ENCODE measurements around the gene SDCCAG8.

SDCCAG8 gene

DNA sequence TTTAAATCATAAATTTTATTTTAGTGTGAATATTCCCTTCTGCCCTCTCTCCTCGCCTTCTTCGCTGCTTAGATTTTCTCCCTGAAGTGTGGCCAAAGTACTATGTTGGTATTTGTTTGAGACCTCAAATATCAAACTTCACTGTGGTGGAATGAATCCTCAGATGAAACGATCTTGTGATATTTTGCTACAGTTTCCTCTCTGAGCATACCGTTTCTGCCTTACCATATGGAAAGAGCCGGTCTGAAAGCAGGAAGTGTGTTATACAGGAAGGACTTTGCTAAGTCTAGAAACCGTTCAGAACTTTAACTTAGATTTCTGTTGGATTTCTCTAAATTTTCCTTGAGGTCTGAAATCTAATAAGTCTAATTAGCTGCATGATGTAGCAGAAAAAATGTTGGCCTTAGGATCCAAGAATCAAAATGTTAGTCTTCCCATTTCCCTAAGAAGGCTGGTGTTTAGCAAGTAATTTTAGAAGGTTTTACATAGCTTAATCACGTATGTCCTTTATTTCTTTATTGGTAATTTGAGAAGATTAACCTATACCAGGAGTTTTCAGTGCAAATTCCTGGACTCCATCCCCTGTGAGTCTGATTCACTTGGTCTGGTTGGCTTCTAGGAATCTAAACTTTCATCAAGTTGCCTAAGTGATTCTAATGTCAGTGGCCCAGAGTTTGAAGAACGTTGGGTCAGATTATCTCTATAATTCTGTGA lies 30.7 kb downstream of the SDCCAG8 start:
- no peak for DNase-seq

DNA sequence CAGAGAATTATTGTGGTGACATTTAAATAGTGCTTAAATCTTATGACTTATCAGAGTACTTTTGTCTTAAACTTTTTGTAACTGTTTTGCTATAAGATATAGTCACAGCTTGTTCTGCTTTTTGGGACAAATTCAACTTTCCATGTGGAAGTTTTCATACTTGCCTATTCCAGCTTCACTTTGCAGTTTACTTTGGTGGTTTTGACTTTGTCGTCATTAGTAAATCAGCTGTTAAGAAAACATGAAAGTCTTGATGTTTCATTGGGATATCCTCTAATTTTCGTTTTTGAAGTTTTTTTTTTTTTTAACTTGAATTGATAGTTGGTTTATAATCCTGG lies 31.3 kb downstream of the SDCCAG8 start:
- no peak for DNase-seq

DNA sequence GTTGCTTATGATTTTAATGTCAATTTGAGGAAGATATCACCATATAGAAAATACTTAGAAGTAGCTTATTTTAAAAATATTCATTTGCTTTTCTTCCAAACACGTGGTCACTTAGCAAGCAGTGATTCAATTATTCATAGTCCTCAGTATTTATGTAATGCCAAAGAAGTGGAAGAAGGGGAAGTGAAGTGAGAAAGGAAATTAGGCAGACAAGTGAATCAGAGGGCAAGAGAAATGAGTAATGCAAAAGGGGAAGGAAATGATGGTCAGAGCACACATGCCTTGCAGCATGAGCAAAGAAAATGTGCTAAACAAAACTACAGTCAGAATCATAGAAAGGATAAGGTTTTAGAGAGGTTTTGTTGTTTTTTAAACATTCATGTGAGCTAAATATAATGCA lies 31.8 kb downstream of the SDCCAG8 start:
- peak in 1 of 5 experiments; percentile 64 for DNase-seq

DNA sequence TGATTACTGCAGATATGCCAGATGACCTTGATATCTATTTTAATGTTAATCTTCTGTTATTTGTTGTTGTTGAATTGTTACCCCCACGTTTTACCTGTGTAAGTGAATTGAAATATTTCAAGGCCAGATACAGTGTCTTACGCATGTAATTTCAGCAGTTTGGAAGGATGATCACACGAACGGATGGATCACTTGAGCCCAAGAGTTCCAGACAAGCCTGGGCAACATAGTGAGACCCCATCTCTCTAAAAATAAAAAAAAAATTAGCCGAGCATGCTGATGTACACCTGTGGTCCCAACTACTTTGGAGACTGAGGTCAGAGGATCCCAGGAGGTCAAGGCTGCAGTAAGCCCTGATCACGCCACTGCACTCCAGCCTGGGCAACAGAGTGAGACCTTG lies 32.2 kb downstream of the SDCCAG8 start:
- no peak for DNase-seq

DNA sequence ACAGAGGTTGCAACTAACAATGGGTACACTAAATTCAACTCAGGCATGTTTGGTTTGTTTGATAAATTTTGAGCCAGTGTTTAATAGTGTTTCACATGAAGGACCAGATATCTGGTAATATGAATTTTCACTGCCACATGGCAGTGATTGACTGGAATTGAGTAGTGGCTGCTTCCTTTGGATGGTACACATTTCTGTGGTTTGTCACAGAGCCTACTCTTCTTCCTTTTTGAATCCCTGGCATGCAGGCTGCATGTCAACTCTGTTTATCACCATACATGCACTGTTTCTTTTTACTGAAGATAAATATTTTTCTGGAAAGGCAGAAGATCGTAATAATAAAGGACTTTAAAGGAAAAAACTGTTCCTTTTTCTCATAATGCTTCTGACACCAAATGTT lies 35.5 kb downstream of the SDCCAG8 start:
- DNase-seq, result no peak

DNA sequence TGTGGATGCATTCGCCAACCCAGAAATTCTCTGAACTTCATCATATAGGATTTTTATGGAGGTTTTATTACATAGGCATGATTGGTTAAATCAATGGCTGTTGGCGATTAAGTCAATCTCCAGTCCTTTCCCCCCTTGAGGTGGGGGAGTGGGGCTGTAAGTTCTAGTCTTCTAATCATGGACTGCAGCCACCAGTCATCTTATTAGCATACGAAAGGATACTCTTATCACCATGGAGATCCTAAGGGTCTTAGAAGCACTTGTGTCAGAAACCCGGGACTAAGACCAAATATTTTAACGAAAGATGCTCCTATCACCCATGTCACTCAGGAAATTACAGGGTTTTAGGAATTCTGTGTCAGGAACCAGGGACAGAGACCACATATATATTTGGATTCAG lies 36.3 kb downstream of the SDCCAG8 start:
- no peak for DNase-seq

DNA sequence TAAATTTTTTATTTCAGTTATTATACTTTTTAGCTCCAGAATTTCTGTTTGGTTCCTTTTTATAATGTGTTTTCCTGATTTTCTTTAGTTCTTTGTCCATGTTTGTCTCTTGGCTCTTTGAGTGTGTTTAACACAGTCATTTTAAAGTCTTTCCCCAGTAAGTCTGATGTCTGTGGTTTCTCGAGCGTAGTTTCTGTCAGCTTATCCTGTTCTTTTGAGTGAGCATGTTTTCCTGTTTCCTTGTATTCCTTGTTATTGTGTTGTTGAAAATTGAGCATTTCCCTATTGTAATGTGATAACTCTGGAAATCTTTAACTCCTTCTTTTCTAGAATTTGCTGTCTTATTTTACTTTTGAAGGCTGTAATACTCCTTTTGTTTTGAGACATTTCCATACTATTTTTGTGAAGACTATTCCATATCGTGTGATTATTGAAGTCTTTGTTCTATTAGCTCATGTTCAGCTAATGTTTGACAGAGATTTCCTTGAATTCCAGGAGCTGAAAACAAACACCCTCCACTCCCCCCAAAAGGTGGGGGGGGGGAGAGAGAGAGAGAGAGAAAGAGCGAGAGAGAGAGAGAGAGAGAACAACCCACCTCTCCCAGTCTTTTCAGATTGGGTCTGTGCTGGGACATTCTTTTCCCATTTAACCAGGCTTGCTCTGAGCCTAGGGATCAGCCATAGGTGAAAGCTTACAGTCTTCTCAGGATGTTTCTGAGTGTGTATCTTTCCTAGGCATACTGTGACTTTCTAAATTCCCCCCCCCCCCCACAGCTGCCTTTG lies 38.3 kb downstream of the SDCCAG8 start:
- no peak for DNase-seq

DNA sequence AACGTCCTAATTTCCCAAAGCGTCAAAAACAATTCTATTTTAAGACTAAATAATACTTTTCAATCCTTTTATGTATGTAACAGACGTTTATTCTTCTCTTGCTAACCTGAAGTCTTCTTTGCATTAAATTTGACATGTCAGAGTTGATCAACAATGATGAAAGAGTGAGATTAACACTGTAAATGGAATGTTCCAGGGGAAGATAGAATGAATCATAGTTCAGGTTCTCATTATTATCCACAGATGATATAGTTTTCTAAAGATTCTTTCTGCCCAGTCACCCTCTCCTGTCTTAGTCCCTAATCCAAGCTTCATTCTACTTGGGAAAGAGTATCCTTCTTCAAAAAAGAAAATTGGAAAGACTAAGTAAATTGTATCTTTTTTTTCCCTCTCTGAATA lies 38.9 kb downstream of the SDCCAG8 start:
- no peak for DNase-seq

DNA sequence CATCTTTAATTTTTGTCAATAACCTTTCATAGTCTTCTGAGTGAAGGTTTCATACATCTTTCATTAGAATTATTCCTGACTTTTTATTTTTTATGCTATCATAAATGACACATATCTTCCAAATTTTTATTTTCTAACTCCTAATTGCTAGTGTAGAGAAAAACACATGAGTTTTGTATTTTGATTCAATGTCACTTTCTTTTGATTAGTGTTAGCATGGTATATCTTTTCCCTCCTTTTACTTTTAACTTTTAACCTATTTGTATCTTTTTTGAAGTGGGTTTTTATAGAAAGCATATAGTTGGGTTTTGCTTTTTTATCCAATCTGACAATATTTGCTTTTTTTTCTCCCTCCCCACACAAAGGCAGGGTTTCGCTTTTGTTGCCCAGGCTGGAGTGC lies 43.2 kb downstream of the SDCCAG8 start:
- no peak for DNase-seq

DNA sequence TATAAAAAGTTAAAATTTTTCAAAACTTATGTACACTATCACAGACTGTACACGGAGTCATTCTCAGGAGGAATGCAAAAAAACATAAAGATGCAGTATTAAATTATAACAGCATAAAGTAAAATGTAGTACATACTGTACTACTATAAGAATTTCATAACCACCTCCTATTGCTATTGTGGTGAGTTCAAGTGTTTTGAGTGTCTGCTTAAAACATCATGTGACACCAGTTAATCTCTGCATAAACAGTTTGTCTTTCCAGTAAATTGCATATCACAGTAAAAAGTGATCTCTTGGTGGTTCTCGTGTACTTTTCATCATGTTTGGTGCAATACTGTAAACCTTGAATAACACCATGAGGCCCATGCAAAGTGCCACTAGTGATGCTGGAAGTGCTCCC lies 45.2 kb downstream of the SDCCAG8 start:
- DNase-seq, result no peak

DNA sequence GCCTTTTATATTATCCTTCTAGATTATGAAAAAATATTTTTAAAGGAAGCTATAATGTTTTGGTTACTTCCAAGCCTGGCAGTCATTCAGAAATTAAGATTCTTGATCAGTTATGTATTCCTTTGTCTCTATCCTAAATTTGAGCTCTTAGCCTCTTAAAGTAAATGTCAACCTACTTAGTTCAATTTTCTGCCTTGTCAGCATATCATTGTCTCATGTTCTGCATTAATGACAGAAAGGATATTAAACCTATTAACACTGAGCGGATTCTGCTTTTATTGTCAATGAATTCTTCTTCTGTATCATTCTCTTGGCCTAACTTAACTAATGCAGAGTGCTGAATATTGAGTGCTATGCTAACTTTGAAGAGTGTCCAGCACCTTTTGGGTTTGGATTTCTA lies 56.0 kb downstream of the SDCCAG8 start:
- no peak for DNase-seq

DNA sequence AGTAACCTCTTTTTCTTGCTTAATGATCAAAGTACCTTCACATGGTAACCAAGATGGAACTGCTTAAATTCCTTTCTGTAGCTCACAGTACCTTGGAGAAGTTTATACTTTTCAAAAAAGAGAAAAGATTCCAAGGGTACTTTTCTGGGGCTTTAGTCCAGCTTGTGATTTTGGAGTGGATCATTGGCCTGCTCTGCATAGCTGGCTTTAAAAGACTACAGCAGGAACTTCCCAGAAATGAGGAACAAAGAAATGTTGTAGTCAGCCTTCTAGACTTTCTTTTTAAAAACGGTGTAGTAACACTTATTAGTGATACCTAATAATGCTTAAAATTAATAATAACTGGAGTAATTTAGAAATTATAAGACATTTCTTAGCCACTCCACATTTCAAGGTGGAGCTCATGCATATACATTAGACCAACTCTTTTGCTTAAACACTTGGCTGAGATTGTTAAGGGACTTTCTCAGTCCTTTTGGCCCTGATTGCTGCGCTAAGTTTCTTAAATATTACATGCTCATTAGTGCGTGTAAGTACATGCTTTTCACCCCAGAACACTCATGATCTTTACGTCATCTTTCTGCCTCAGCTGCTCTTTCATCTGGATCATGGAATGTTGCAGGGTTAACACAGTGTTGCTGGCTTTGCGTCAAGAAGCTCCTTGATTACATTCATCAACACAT lies 57.3 kb downstream of the SDCCAG8 start:
- no peak for DNase-seq

DNA sequence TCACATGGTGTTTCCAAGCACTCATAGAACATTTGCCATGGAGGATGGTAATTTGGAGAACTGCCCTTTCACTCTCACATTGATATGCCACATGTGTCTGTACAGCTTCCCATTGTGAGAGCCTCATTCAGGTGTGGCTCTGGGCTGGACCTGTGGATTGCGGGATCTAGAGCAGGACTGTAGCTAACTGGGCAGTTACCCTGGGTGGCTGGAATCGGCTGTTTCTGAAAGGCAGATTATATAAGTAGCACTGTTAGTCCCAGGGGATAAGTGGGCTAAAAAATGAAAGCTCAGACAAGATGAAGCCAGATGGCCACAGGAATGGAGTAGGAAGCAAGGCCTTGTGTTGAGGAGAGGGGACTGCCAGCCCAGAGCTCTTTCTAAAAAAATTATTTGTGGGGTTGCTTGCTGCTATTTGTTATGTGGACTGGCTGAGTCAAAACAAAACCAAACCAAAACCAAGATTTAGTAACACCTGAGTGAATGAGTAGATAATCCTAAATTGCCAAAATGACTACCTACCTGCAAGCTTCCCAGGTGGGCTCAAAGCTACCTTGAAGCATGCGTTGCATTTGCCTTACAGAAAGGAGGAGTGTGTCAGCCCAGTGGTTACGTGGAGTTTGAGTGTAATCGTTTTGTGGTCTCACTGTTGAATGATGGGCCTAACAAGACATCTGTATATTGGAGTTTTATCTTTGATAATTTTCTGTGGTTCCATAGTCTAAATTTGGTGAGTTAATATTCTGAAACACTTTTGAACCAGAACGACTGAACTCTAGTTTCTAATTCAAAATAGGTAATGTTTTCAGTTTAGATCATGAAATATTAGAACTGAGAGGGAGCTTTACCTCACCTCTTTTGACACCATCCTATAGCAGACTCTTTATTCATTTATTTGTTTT lies 58.0 kb downstream of the SDCCAG8 start:
- peak in 1 of 5 experiments; percentile 34 for DNase-seq

DNA sequence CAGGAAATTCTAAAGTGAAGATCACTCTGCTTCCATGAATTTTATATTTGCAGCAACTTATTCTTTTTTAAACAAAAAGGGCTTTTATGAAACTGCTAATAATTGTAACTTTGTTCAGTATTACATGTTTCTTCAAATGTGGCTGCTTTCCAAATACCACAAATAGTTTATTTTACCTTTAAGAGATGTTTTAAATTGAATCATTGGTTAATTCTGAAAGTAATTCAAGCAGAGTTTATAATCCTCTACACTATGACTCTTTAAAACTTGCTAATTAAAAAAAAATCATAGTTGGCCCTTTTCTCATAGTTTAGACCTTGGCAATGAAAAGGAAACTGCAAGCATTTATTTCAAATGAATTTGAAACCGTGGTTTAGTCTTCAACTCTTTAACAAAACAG lies 59.6 kb downstream of the SDCCAG8 start:
- DNase-seq, result no peak

DNA sequence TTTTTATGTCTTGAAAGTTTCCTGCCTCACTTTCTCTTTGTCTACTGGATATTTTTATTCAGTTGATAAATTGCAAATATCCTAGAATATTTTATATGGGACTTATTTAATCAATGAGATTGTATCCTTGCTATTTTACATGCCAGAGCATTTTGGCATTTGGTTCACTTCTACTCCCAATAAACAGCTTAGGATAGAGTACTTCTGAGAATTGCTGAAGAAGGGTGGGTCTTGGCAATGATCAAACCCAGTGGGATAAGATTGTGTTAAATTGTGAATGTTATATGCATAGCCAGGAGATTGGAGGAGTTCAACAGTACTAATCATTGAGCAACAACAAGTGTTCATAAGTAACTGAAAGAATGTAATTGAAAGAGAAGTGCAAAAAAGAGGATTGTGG lies 60.1 kb downstream of the SDCCAG8 start:
- no peak for DNase-seq

DNA sequence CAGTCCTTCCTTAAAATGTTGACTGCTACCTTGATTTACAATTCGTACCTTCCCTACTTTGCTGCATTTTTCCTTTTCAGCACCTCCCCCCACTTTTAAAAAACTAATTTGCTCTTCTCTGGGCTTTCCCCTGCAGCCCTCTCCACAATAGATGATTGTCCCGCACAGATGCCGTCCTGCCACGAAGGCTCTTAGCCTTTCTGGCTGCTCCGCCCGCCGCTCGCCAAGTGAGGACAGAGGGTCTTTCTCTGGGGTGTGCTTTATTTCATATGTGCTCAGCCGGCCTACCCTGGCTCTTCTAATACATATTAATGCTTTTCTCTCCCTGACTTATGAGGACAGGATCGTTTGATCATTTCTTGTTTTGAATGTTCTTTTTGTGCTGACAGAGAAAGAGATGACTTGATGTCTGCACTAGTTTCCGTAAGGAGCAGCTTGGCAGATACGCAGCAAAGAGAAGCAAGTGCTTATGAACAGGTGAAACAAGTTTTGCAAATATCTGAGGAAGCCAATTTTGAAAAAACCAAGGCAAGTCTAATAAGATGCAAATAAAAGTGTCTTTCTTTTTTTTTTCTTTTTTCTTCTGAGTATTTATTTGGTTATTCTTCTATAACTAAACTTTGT lies 60.6 kb downstream of the SDCCAG8 start:
- no peak for DNase-seq

DNA sequence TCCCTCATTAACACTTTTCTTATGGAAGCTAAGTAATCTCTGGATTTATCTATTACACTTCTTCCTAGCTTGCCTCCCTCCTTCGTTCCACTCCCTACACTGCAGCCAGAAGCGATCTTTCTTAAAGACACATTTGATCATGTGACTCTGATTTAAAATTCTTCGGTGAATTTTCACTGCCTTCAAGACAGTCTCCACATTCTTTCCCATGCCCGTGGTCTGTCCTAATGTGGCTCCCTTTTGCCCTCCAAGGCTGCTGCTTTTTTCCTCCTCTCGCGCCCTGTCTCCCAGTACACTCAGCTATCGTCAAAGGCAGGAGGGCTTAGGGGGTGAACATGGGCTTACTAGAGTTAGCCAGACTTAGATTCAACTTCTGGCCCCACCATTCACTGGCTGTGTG lies 64.4 kb downstream of the SDCCAG8 start:
- no peak for DNase-seq

DNA sequence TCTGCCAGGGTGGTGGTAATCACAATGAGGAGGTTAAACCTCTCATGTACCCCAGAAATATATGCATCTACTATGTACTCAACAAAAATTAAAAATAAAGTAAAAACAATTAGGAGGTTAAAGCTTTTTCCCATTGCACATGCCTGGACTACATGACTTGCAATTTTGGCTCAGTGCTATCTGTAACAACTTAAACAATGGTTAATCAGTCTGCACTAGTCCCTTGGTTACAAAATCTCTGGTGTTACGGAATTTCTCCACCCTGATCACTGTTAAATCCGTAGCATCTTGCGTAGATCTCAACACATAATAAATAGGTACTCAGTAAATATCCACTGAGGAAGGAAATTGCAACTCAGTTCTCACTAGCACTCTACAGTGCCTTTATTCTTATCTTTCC lies 66.5 kb downstream of the SDCCAG8 start:
- no peak for DNase-seq

DNA sequence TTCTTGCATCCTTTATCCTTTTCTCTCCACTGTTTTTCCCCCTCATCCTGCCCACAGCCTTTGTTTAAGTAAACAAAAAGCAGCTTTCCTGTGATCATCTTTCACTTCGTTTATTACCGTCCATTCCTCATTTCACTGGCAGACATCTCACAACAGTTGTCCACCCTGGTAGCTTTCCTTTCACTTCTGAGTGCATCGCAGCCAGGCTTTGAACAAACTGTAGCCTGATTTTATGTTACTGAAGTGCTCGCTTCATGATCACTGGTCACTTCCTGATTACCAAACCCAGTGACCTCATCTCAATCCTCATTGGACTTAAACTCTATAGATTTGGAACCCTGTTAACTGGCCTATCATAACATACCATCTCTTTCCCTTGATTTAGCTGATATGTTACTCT lies 67.7 kb downstream of the SDCCAG8 start:
- no peak for DNase-seq

DNA sequence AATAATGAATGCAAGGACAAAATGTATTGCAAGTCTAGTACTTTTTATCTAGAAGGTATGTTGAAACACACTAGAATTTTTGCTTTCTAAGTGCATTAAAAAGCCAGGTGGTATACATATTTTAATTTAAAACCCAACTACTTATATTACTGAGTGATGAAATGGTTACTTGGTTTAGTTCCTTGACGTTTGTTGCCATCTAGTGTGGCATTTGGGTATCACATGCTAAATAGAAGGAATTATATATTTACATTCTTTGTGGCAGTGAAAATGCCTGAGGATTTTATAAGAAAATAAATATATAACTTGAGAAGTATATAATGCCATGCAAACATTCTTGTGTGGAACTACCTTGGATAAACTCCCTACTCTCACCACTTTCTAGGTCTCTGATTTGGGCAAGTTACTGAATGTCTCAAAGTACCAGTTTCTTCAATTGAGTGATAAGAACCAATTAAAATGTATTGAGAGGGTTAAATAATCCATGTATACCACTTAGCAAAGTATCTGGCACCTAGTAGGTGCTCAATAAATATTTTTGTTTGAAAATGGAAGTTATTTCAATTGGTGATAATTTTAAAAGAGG lies 69.6 kb downstream of the SDCCAG8 start:
- peak in 1 of 5 experiments; percentile 48 for DNase-seq

DNA sequence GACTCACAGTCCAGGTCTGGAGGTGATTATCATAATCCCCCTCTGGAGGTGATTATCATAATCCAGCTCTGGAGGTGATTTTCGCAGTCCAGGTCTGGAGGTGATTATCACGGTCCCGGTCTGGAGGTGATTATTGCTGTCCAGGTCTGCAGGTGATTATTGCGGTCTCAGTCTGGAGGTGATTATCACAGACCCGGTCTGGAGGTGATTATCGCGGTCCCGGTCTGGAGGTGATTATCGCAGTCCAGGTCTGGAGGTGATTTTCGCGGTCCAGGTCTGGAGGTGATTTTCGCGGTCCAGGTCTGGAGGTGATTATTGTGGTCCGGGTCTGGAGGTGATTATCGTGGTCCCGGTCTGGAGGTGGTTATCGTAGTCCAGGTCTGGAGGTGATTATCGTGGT lies 76.6 kb downstream of the SDCCAG8 start:
- no peak for DNase-seq

DNA sequence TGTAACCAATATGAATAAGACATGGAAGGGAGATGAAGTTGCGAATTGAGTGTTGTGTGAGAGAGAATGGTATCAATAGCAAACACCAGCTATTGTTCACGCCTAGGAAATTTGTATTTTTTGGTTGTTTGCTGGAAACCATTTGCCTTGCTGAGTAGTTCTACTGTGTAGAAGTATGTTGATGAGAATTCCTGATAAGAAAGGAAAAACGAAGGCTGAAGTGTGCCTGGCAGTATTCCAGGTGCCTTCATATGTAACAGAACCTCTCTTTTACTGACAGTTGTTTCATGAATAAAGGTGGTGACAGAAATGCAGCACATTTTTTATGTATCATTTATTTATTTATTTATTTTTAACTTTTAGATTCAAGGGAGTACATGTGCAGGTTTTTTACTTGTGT lies 79.5 kb downstream of the SDCCAG8 start:
- DNase-seq, result no peak

Data from T-helper 2 cell (primary cell).